Epithelial cell of esophagus (primary cell): Measurements from ENCODE around the gene TEX11.

Source experiments
- DNase-seq: peaks from one replicate; pipeline ENCODE4 v3.0.0; 2010; ENCODE audit warnings: low read depth
- H3K4me3 ChIP-seq: 2 replicates; pipeline ENCODE4 v1.5.1; 2011; ENCODE audit warnings: mild to moderate bottlenecking, low read length, control low read depth
- CTCF ChIP-seq: IDR thresholded peaks from 2 replicates; pipeline ENCODE4 v1.5.1; 2011; ENCODE audit warnings: low read depth, mild to moderate bottlenecking, low read length, control low read depth, inconsistent platforms; ENCODE audit not compliant: insufficient read depth; ENCODE audit errors: missing control alignments

The TEX11 gene

DNA sequence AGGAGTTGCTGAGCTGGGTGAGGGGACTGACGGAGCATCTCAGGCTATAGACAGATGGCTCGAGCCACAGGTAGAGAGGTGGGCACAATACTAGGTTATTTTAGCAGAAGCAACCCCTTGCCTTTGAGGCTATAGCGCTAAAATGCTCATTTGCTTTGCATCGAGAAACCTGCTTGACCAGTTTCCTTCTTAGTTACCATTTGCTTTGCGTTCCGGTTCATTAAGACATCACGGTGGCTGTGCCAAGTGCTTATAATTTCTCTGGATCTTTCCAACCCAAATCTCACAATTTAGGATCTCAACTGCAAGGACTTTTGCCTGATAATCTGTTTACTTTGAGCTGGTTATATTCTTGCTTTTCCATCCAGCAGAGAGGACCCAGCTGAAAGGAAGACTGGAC lies 423.0 kb downstream of the TEX11 start:
- no peak overlapping the region for H3K4me3 ChIP-seq
- TF ChIP-seq CTCF: no peak
- DNase-seq: peak; percentile 48

DNA sequence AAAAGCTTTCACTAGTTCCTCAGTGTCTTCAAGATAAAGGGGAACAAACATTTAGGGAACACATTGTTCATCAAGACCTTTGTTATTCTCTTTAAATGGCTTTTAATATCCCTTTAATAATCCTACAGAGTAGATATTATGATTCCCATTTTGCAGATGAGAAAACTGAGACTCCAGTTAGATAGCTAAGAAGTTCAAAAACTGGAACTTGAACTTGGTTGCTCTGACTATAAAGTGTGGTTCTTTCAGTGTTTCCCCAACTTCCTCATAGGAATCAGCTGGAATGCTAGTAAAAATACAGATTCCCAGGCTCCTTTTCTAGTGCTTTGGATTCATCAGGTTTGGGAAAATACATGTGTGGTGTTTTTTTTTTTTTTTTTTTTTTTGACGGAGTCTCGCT lies 426.2 kb downstream of the TEX11 start:
- H3K4me3 ChIP-seq: no peak overlapping the region
- TF ChIP-seq CTCF: no peak
- DNase-seq: no peak

DNA sequence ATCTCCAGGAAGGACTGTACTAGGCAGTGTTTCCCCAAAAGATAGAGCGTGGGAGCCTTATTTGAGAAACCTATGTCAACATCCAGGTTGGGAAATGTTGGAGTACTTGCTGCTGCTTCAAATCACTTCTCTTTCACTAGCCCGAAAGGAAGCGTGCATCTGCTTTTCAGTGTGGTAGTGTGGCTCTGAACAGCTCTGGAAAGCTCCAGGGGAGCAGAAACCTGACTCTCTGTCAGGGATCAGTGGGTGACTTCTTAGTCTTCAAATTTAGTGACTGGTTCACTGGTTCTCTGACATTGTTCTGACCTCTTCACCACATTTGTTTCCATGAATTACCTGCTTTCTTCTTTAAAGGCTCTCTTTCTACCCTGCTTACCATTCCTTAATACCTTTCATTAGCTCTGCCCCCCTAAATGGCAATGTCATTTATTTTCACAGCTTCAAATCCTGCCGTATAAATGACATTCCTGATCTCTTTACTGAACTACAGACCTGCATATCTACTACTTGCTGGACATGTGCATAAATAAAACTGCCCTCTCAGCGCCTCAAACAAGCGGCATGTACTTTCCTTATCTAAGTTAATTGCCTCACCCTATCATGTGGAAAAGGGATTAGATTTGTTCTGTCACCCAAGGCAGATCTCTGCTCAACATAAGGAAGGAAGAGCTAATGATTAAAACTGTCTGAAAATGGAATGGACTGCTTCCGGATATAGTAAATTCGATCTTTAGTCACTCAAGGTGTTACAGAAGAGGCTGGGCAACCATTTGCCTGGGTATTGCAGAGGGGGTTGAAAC lies 426.8 kb downstream of the TEX11 start:
- no peak for DNase-seq

DNA sequence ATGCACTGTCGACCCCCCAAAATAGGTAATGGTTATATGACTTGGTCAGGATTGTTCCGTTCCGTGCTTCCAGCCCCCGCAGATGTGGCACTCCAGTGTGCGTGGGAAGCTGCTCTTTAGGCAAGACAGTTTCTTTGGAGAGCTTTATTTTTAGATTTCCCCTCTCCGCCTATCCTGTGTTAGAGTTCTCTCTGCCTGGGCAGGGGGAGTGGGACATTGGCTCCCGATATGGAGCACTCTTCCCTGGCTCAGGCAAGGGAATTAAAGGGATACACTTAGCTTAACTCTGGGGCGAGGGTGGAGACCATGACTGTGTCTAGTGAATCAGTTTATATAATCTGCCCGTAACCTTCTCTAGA lies 427.9 kb downstream of the TEX11 start:
- no peak for DNase-seq
- no peak overlapping the region for H3K4me3 ChIP-seq
- TF ChIP-seq CTCF: no peak

More for the DNA sequence above, 426.8 kb downstream of the TEX11 start:
- no peak overlapping the region for H3K4me3 ChIP-seq
- TF ChIP-seq CTCF: no peak

GRCh38 chrX:70479922-70480659 lies 428.4 kb downstream of the TEX11 start:
- peak; percentile 22 for DNase-seq
- no peak for TF ChIP-seq CTCF
- no peak overlapping the region for H3K4me3 ChIP-seq

- no peak overlapping the region for H3K4me3 ChIP-seq
- DNase-seq: peak; percentile 69
- TF ChIP-seq CTCF: no peak
These were observed 429.1 kb downstream of the TEX11 start for GRCh38 chrX:70479247-70479921.
